H1 (cell line): ENCODE results near the gene INHBB. TPM values are rescaled to one million over a fixed set of nuclear protein-coding genes. Genes with fewer than 3 reads are reported as not detected.

Source experiments
- CTCF ChIA-PET: fragments of 300-600 bp; sonication (Branson Sonifier 250); formaldehyde crosslinking; loops from one replicate; lab custom pipeline; 2021; ENCODE audit not compliant: partially characterized antibody; lab: Charles Lee
- POLR2A ChIA-PET: fragments of 300-600 bp; sonication (Branson Sonifier 250); formaldehyde crosslinking; loops from one replicate; lab custom pipeline; 2021; ENCODE audit warnings: inconsistent platforms; ENCODE audit not compliant: partially characterized antibody; lab: Charles Lee
- DNase-seq, 2 experiments: peaks; one replicate each; pipeline versions ENCODE4 v3.0.0 to v3.0.0-alpha.2; 2010 to 2022; ENCODE audit warnings: low spot score in 2 of 2, low read depth in 1 of 2, mixed read lengths in 1 of 2
- FAIRE-seq: peaks from 2 replicates; lab custom pipeline; 2011; peaks lifted over from hg19 to GRCh38; lab: Jason Lieb, UNC
- H2AFZ ChIP-seq: 2 replicates; pipeline ENCODE4 v1.8.1; 2012; ENCODE audit warnings: low read length, inconsistent platforms
- H2AK5ac ChIP-seq: 2 replicates; pipeline ENCODE4 v1.6.1; 2013; ENCODE audit warnings: low read depth, low read length
- H2BK120ac ChIP-seq: replicated peaks from 2 replicates; pipeline ENCODE3; 2013; ENCODE audit warnings: low read depth, low read length, inconsistent platforms
- H2BK12ac ChIP-seq: 2 replicates; pipeline ENCODE4 v1.6.1; 2013; ENCODE audit warnings: low read depth, low read length
- H2BK15ac ChIP-seq: 2 replicates; pipeline ENCODE4 v1.6.1; 2013; ENCODE audit warnings: low read length
- H2BK20ac ChIP-seq: 2 replicates; pipeline ENCODE4 v1.6.1; 2013; ENCODE audit warnings: low read length
- H2BK5ac ChIP-seq: 2 replicates; pipeline ENCODE4 v1.6.1; 2013; ENCODE audit warnings: low read depth, low read length
- H3K14ac ChIP-seq: 2 replicates; pipeline ENCODE4 v1.6.1; 2013; ENCODE audit warnings: inconsistent platforms; ENCODE audit not compliant: insufficient read length
- H3K18ac ChIP-seq: 2 replicates; pipeline ENCODE4 v1.6.1; 2013; ENCODE audit warnings: low read length; ENCODE audit errors: extremely low read depth
- H3K23ac ChIP-seq: 2 replicates; pipeline ENCODE4 v1.6.1; 2013; ENCODE audit warnings: inconsistent platforms; ENCODE audit not compliant: insufficient read length
- H3K23me2 ChIP-seq: 2 replicates; pipeline ENCODE4 v1.6.1; 2013; ENCODE audit warnings: low read depth, low read length
- H3K27ac ChIP-seq: 2 replicates; pipeline ENCODE4 v1.6.1; 2011; ENCODE audit warnings: low read depth, low read length, inconsistent platforms
- H3K27me3 ChIP-seq, 4 experiments: replicated peaks in 1 of 4; 1 replicate in 1 of 4; 2 replicates in 3 of 4; pipeline versions ENCODE4 v1.6.1 to v1.8.1; 2011 to 2013; ENCODE audit warnings: low read length in 3 of 4, mild to moderate bottlenecking in 3 of 4, inconsistent platforms in 2 of 4, mixed read lengths in 2 of 4, moderate library complexity in 1 of 4; ENCODE audit not compliant: control insufficient read depth in 3 of 4, insufficient read depth in 3 of 4; ENCODE audit errors: extremely low read depth in 1 of 4
- H3K36me3 ChIP-seq, 4 experiments: 2 replicates each; pipeline versions ENCODE4 v1.6.1 to v1.8.1; 2011 to 2013; ENCODE audit warnings: mild to moderate bottlenecking in 4 of 4, low read length in 3 of 4, moderate library complexity in 2 of 4, control low read depth in 1 of 4, inconsistent platforms in 1 of 4; ENCODE audit not compliant: insufficient read depth in 4 of 4, control insufficient read depth in 2 of 4
- H3K4ac ChIP-seq: replicated peaks from 2 replicates; pipeline ENCODE3; 2013; ENCODE audit warnings: low read length, low read depth, mixed read lengths, inconsistent platforms; ENCODE audit not compliant: insufficient read length
- H3K4me1 ChIP-seq, 4 experiments: replicated peaks in 1 of 4; 1 replicate in 1 of 4; 2 replicates in 3 of 4; pipeline versions ENCODE4 v1.6.1 to v1.8.1; 2011 to 2013; ENCODE audit warnings: low read length in 3 of 4, inconsistent platforms in 2 of 4, mixed read lengths in 1 of 4; ENCODE audit not compliant: insufficient read depth in 4 of 4, control insufficient read depth in 3 of 4
- H3K4me2 ChIP-seq, 2 experiments: 2 replicates each; pipeline versions ENCODE4 v1.6.1 to v1.8.1; 2011 to 2013; ENCODE audit warnings: low read depth in 2 of 2, low read length in 2 of 2, control low read depth in 1 of 2, inconsistent platforms in 1 of 2, mild to moderate bottlenecking in 1 of 2; ENCODE audit not compliant: insufficient read depth in 1 of 2
- H3K4me3 ChIP-seq, 4 experiments: fragments of 200-600, 300-600 bp in 1 of 4; sonication (generic), shearing (Covaris generic), sonication (Bioruptor Twin) in 1 of 4; 2 replicates each; pipeline versions ENCODE4 v1.5.1 to v1.8.1; 2011 to 2016; ENCODE audit warnings: low read length in 4 of 4, low read depth in 3 of 4, control low read depth in 2 of 4, inconsistent platforms in 2 of 4, mild to moderate bottlenecking in 2 of 4, mixed read lengths in 1 of 4, moderate library complexity in 1 of 4; ENCODE audit not compliant: insufficient read depth in 2 of 4; ENCODE audit errors: extremely low read depth in 1 of 4
- H3K56ac ChIP-seq: replicated peaks from 2 replicates; pipeline ENCODE3; 2013; ENCODE audit warnings: low read depth, mild to moderate bottlenecking, mixed read lengths, low read length, inconsistent platforms; ENCODE audit not compliant: insufficient read length
- H3K79me1 ChIP-seq: 2 replicates; pipeline ENCODE4 v1.6.1; 2013; ENCODE audit warnings: low read depth, low read length, control low read depth
- H3K79me2 ChIP-seq, 2 experiments: 2 replicates each; pipeline versions ENCODE4 v1.6.1 to v1.8.1; 2012 to 2013; ENCODE audit warnings: low read length in 2 of 2, mild to moderate bottlenecking in 2 of 2, inconsistent platforms in 1 of 2; ENCODE audit not compliant: insufficient read depth in 2 of 2, control insufficient read depth in 1 of 2
- H3K9ac ChIP-seq, 4 experiments: replicated peaks in 1 of 4; 1 replicate in 1 of 4; 2 replicates in 3 of 4; pipeline versions ENCODE4 v1.6.1 to v1.8.1; 2011 to 2013; ENCODE audit warnings: low read depth in 3 of 4, low read length in 3 of 4, control low read depth in 2 of 4, mild to moderate bottlenecking in 2 of 4, moderate library complexity in 2 of 4, inconsistent platforms in 1 of 4; ENCODE audit errors: extremely low read depth in 1 of 4
- H3K9me3 ChIP-seq, 2 experiments: 2 replicates each; pipeline versions ENCODE4 v1.6.1 to v1.8.1; 2012 to 2013; ENCODE audit warnings: mild to moderate bottlenecking in 2 of 2, moderate library complexity in 2 of 2, control low read depth in 1 of 2, inconsistent platforms in 1 of 2, low read depth in 1 of 2, low read length in 1 of 2, mixed read lengths in 1 of 2; ENCODE audit not compliant: insufficient read depth in 2 of 2
- H4K20me1 ChIP-seq, 2 experiments: replicated peaks in 1 of 2; 2 replicates each; pipeline versions ENCODE3 to v1.8.1; 2011 to 2013; ENCODE audit warnings: inconsistent platforms in 2 of 2, low read length in 2 of 2, mild to moderate bottlenecking in 1 of 2; ENCODE audit not compliant: insufficient read depth in 2 of 2, control insufficient read depth in 1 of 2
- H4K5ac ChIP-seq: 2 replicates; pipeline ENCODE4 v1.6.1; 2013; ENCODE audit warnings: low read length, low read depth, mixed read lengths, inconsistent platforms; ENCODE audit not compliant: insufficient read length
- H4K8ac ChIP-seq: 2 replicates; pipeline ENCODE4 v1.8.0; 2013; ENCODE audit warnings: mild to moderate bottlenecking, moderate library complexity, low read length, inconsistent platforms; ENCODE audit not compliant: insufficient read depth; ENCODE audit errors: extremely low read depth
- H4K91ac ChIP-seq: replicated peaks from 2 replicates; pipeline ENCODE3; 2013; ENCODE audit warnings: low read length, mixed read lengths, inconsistent platforms; ENCODE audit not compliant: insufficient read length
- GABPA ChIP-seq: IDR thresholded peaks from 2 replicates; pipeline ENCODE4 v1.6.1; 2011; ENCODE audit warnings: mild to moderate bottlenecking, low read length, moderate library complexity, borderline replicate concordance; ENCODE audit not compliant: insufficient read depth
- YY1 ChIP-seq: IDR thresholded peaks from 2 replicates; pipeline ENCODE4 v1.6.1; 2011; ENCODE audit warnings: low read depth, mild to moderate bottlenecking, low read length
- ZNF274 ChIP-seq: IDR thresholded peaks from 2 replicates; pipeline ENCODE4 v1.7.0; 2012; ENCODE audit warnings: low read length, borderline replicate concordance; ENCODE audit errors: extremely low read depth
- WGBS, 2 experiments: shearing (Covaris generic) in 1 of 2; methylation state at CpG; one replicate each; pipeline versions ENCODE4 v1.1.6 to v1.1.7; 2013 to 2015; ENCODE audit warnings: low lambda C conversion rate in 2 of 2, mixed read lengths in 2 of 2, inconsistent platforms in 1 of 2, low coverage in 1 of 2, missing lambda C conversion rate in 1 of 2; ENCODE audit not compliant: insufficient replicate concordance in 2 of 2, insufficient coverage in 1 of 2, insufficient read length in 1 of 2; ENCODE audit errors: extremely low coverage in 1 of 2, missing lambda C conversion rate in 1 of 2; 5-methylcytosine and 5-hydroxymethylcytosine counted together
- polyA plus RNA-seq, 7 experiments: library from polyadenylated mRNA; depleted of rRNA in 3 of 7; stranded (reverse) in 5 of 7; unstranded in 2 of 7; fragments of >200 nt in 5 of 7; fragments of 200-250 nt in 2 of 7; gene quantifications; 1 replicate in 5 of 7; 2 replicates in 1 of 7; 4 replicates in 1 of 7; pipeline versions ENCODE4 v1.2.1 to v1.2.3, GENCODE V29; 2011 to 2013; ENCODE audit warnings: missing spikeins in 2 of 7, mixed read lengths in 2 of 7
- total RNA-seq: library from RNA; stranded (reverse); fragmentation: NEBNext Ultra II Directional; extraction: Animal tissue kit (Norgen Biotek cat#: 25700); gene quantifications from 2 replicates; pipeline ENCODE4 v1.2.1, GENCODE V29; 2021

INHBB gene
- total and polyA plus RNA-seq, 2 of the 8 experiments (the other 6 are each of a cell fraction or from before 2014, with no cell fraction given): 0.30 to 0.32 TPM

DNA sequence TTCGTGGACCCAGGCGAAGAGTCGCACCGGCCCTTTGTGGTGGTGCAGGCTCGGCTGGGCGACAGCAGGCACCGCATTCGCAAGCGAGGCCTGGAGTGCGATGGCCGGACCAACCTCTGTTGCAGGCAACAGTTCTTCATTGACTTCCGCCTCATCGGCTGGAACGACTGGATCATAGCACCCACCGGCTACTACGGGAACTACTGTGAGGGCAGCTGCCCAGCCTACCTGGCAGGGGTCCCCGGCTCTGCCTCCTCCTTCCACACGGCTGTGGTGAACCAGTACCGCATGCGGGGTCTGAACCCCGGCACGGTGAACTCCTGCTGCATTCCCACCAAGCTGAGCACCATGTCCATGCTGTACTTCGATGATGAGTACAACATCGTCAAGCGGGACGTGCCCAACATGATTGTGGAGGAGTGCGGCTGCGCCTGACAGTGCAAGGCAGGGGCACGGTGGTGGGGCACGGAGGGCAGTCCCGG is 3.5 kb downstream of the INHBB start:
- peak overlapping the region; percentile 13; the same call in 1 of the 2 replicates for H2BK12ac ChIP-seq
- H2AFZ ChIP-seq: no peak overlapping the region
- no peak overlapping the region for H3K23ac ChIP-seq
- no peak for FAIRE-seq
- 76% methylated on average over 31 of the region's 31 CpGs; no CpG with 5 or more reads in 1 of the 2 experiments for WGBS, 2 experiments
- H3K27ac ChIP-seq: no peak overlapping the region
- POLR2A ChIA-PET: interaction anchor here (1.1 kb wide), 1 partner anchor 93 kb away, joined by 3 read pairs; no protein-coding TSS in a partner anchor
- no peak overlapping the region for H4K91ac ChIP-seq
- no peak overlapping the region for H2BK120ac ChIP-seq
- peaks cover 11 to 38% (median 24%) of the 10 kb centered on the region in 4 experiments for H3K4me1 ChIP-seq
- H3K9me3 ChIP-seq: no peaks in the 10 kb centered on the region
- no peak overlapping the region for H3K4ac ChIP-seq
- CTCF ChIA-PET: interaction anchor here (1.2 to 2.1 kb wide), 3 partner anchors 9 to 172 kb away, joined by 3 to 8 read pairs (median 5); no protein-coding TSS in a partner anchor
- no peak overlapping the region for H2AK5ac ChIP-seq
- no peak overlapping the region for H4K5ac ChIP-seq
- H3K14ac ChIP-seq: no peak overlapping the region
- no peak overlapping the region for H2BK20ac ChIP-seq
- peaks cover 0 to 17% (median 0%) of the 10 kb centered on the region in 4 experiments; a peak in 2 of 8 replicates for H3K36me3 ChIP-seq
- no peaks in the 10 kb centered on the region for H3K79me1 ChIP-seq
- TF ChIP-seq YY1 (no peak), GABPA (0 out of 2 replicates have a peak, but pooled peaks have one; percentile 10), ZNF274 (no peak)
- TF ChIP-seq, all 59 proteins: peak for 1
- H3K18ac ChIP-seq: peak overlapping the region; percentile 11; the same call in 1 of the 2 replicates
- H4K20me1 ChIP-seq: peaks cover 3 to 10% of the 10 kb centered on the region in 2 experiments
- H3K56ac ChIP-seq: no peak overlapping the region
- H3K9ac ChIP-seq: no peak overlapping the region
- H3K23me2 ChIP-seq: peaks cover 11% of the 10 kb centered on the region; the same call in 1 of the 2 replicates
- H3K79me2 ChIP-seq: no peaks in the 10 kb centered on the region
- no peak overlapping the region; the same call in 1 of the 2 replicates for H4K8ac ChIP-seq
- H3K4me3 ChIP-seq: no peak overlapping the region
- H3K27me3 ChIP-seq: peaks cover 37 to 82% (median 69%) of the 10 kb centered on the region in 4 experiments
- H2BK5ac ChIP-seq: no peak overlapping the region
- no peak for DNase-seq
- H3K4me2 ChIP-seq: peak overlapping the region; percentile 46 to 98; a peak in 3 of 4 replicates
- H2BK15ac ChIP-seq: no peak overlapping the region
